Measurements from ENCODE around the gene SEC14L5.

The SEC14L5 gene

DNA sequence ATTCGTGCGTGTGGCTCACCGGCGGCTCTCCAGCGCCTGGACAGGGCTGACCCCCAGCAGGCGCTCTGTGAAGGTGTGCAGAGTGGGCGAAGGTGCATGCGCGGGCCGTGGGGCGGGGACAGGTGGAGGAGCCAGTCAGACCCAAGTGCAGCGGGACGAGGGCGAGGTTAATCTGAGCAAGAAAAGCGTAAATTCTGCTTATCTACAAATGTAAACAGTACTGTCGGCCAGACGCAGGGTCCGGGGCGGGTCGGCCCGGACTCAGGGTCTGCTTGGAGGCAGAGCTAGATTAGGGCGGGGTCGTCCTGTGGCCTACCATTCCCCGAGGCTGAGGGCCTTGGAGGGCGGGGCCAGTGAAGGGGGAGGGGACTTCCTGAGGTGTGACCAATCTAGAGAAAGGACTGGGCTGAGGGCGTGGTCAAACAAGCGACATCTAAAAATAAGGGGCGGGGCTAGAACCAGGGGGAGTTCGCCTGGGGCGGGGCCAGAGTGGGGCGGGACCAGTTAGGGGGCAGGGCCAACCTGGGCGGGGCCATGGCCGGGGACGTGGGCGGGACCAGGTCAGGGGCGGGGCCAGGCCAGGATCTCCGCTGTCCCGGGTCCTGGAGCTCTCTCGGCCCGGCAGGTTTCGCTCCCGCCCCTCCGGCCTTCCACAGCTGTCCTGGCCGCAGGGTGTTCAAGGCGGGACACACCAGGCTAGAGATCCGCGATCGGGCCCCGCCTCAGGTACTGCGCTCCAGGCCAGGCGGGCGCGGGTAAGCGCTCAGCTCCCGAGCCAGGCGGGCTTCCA lies at the start of gene SEC14L5:
Gene SEC14L5 (plus strand): TSS at position 611 of the 790 bp plus-strand sequence. CDS start 994 bp downstream, outside the sequence.
- peak; percentile 73 to 75 for DNase-seq (ENCODE audit: extremely low read depth in 1 of 2, low read depth in 1 of 2)

DNA sequence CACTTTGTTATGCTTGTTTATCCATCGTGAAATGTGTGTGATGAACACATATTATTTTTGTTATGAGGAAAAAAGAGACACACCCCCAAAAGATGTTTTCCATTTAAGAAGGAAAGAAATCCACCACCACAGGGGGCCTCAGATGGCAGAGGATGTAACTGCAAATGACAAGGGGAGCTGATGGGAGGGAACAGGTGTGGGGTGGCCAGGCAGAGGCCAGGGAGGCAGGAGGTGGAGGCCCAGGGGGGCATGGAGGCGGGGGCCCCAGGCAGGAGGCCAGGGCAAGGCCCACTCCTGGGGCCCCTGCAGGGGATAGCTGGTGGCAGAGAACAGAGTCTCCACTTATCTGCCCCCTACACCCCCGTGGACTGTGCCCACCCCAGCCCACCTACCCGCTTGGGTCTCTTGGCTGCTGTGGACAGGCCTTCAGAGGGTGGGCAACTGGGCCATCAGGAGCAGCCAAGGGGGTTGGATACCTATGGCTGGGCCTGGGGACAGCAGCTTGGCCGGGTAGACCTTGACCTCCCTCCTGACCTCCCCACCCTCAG lies 49.2 kb upstream of the SEC14L5 start:
- DNase-seq (ENCODE audit: extremely low read depth in 1 of 2, low read depth in 1 of 2) = no peak

DNA sequence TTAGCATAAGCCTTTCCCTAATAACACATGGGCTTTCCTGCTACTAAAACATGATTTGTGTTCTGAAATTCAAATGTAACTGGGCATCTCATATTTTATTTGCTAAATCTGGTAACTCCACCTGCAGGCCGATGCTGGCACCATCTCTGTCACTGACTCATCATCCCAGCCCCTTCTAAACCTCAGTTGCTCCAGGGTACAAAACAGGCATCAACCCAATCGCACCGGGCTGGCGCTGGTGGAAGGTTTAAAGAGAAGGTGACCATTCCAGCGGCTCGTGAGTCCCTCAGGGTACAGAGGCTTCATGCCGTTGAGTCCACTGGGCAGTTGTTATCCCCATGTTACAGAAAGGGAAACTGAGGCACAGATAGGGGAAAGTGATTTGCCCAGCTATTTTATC lies 48.3 kb upstream of the SEC14L5 start:
- DNase-seq (ENCODE audit: extremely low read depth in 1 of 2, low read depth in 1 of 2) = no peak

DNA sequence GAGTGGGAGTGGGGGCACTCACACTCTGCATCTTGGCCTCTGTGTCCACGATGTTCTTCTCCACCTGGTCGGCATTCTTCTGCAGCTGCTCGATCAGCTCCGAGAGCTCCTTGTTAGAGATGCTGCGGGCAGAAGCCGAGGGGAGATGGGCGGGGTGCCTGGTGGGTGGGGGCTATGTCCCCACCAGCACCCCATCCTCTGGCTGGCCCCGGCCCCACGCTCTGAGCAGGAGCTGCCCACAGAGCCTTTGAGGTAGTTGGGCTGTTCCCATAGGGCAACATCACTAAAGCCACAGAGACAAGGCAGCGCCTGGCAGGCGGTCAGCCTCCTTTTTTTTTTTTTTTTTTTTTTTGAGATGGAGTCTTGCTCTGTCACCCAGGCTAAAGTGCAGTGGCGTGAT lies 47.3 kb upstream of the SEC14L5 start:
- DNase-seq (ENCODE audit: extremely low read depth in 1 of 2, low read depth in 1 of 2) = no peak

DNA sequence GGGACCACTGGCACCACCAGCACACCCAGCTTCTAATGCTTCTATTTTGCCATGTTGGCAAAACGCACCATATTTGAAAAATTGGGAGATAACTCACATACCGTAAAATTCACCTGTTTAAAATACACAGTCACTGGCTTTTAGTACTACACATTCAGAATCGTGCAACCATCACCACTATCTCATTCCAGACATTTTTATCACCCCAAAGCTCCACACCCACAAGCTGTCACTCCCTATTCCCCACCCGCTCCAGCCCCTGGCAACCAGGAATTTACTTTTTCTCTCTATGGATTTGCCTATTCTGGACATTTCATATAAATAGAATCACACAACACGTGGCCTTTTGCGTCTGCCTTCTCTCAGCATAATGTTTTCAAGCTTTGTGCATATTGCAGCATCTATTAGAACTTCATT lies 46.2 kb upstream of the SEC14L5 start:
- DNase-seq (ENCODE audit: extremely low read depth in 1 of 2, low read depth in 1 of 2) = no peak

DNA sequence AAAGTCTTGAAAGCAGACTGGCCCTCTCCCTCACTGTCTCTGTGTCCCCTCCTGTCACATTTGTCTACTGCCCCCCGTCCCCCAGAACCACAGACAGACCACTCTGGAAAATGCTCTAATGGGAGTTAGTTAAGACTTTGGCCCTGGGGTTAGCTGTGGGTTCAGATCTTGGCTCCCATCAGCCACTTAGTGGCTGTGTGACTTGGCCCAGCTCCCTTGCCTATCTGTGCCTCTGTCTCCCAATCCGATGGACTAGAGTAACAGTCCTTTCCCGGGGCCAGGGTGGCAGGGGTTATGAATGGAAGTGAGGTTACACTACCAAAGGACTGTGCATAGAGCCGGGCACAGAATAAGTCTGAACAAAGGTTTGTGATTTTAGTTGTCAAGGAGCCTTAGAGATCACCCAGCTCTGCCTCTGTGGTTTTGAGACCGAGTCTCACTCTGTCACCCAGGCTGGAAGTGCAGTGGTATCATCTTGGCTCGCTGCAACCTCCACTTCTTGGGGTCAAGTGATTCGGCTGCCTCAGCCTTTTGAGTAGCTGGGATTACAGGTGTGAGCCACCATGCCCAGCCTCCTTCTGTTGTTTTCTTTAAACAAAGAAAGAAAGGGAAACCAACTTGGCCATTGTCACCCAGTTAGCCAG lies 44.9 kb upstream of the SEC14L5 start:
- DNase-seq (ENCODE audit: extremely low read depth in 1 of 2, low read depth in 1 of 2) = no peak

DNA sequence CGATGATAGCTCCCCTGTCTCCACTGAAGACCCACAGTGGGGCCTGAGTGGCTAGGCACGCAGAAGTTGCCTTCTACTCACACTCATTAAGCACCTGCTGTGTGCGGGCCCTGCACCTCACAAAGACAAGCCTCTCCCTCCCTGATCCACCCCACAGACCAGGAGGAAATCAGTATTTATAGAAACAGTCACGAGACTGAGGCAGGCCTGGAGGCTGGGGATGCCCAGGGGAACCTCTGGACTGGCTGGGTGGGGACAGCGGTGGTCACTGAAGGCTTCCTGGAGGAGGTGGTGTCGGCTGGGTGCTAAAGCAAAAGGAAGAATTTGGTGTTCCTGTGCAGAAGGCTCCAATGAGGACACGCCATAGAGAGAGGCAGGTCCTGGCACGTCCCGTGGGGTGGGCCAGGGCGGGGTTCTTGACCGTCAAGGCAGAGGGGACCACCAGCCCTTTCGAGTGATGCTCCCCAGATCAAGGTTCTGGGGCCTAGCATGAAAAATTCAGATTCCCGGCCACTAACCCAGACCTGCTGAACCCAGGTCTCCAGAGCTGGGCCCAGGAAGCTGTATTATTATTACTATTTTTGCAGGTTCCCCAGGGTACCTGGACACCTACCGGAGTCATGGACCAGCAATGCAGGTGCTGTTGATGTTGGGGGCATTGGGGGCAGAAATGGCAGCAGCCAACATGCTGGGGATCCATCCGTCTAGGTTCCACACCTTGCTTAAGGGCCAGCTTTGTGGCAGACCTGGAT lies 44.2 kb upstream of the SEC14L5 start:
- no peak for DNase-seq (ENCODE audit: extremely low read depth in 1 of 2, low read depth in 1 of 2)

DNA sequence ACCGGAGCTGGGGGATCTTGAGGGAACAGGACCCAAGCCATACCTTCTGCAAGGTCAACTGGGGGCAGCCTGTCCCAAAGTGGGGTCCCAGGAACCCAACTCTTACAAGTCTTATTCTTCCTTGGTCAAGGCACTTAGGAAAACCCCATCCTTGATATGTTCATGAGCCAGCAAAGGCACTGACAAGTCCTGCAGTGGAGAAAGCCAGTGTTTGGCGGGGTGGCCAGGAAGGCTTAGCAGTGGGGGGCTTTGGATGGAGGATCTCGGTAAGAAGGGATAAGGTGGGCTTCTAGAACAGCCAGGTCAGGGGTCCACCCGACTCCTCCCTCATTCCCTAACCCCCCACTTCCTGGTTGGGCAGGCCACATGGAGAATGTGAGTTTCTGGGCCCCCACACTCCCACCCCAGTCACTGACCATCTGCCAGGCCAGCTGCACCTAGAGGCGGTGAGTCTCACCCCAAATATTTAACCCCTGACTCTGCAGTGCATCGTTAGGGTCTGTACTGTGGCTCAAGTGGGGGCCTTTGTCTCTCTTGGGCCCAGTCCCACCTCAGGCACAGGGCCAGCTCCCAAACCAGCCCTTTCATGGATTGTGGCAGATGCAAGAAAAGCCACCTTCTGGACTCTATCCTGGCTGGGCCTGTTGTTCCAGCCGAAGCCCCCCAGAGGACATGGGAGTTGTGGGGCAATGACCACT lies 43.5 kb upstream of the SEC14L5 start:
- DNase-seq (ENCODE audit: extremely low read depth in 1 of 2, low read depth in 1 of 2) = no peak

DNA sequence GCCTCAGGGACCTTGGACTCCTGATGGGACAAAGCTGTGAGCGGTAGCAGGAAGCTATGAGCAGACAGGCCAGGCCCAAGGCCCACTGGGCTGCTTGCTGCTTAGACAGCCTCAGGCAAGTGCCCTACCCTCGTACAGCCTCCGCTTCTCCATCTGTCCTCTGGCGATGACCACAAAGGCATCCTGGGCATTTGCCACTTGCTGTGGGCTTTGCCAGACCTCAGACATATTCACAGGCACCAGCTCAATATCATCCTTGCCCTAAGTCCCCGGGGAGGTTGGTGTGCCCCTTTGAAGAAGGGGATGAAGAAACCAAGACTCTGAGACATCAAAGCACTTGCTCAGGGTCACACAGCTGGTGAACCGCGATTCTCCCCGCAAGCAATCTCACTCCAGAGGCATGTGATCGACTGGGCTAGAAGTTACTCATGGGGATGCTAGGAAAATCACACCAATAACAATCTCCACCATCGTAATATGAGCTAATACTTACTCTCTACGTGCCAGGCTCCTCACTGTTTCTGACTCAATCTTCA lies 42.8 kb upstream of the SEC14L5 start:
- no peak for DNase-seq (ENCODE audit: extremely low read depth in 1 of 2, low read depth in 1 of 2)

DNA sequence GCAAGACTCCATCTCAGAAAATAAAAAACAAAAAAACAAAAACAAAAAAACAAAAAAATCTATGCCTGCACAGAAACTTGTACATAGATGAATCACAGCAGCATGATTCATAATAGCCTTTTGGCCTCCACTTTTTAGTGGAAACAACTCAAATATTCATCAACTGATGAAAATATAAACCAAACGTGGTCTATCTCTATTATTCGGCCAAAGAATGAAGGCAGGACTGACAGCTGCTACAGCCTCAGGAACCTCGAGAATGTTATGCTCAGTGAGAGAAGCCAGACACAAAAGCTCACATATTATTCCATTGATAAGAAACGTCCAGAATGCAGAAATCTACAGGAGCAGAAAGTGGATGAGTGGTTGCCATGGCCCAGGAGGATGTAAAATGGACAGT lies 41.0 kb upstream of the SEC14L5 start:
- no peak for DNase-seq (ENCODE audit: extremely low read depth in 1 of 2, low read depth in 1 of 2)

DNA sequence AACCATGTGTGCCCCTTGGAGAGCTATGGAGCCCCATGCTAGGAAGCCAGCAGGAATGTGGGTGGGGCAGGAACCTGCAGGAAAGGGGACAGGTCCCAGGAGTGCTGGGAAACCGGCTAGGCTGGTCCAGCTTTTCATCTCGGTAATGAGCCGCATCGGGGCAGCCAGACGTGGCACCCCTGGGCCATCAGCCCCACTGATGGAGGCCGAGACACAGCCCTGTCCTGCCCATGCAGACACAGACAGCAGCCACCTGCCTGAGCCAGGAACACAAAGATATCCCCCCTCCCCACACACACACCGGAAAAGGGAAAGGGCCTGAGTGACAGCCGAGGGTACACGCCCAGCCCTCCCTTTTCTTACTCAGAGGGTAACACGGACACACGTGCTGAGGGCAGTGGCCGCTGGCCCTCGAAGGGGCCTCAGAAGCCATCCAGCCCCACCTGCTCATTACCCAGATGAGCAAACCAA lies 39.3 kb upstream of the SEC14L5 start:
- no peak for DNase-seq (ENCODE audit: extremely low read depth in 1 of 2, low read depth in 1 of 2)

DNA sequence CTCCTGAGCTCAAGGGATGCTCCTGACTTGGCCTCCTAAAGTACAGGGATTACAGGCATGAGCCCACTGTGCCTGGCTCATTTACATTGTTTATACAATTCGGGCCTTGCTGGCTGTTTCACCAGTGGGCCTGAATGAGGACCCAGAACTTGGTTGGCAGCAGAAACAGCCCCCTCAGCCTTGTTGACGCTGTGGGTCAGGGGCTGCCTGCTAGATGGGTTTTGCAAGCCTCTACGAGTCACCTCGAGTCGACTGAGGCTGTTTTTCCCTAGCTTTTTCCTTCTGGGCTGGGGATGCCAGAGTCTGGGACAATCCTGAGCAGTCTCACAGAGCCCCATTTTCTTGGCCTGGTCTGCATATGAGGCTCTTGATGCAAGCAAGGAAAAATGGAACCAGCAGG lies 37.3 kb upstream of the SEC14L5 start:
- DNase-seq (ENCODE audit: extremely low read depth in 1 of 2, low read depth in 1 of 2) = no peak

DNA sequence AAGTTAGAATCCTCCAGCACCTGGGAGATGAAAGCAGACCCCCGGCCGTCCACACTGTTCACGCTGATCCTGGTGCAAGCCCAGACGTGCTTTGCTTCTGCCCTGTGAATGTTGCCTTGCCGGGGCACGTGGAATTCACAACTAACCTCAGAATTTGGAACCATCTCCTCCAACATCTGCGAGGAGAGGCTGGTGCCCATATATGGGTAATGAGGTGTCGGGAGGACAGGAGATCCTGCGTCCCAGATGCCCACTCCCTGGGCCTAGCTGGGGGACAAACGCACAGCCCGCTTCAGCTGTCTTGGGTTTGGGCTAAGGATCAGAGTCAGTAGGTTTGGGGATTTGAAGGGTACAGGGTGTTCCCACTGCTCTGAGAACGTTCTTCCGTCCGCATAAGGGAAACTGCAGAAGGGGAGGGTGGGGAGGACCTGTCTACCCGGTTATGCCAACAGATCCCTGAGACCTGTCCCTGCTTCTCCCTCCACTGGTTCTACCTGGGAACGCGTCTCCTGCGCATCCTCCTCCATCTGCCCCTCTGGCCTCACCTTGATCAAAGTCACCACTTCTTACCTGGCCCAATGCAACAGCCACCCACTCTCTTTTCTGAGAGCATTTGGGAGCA lies 35.3 kb upstream of the SEC14L5 start:
- DNase-seq (ENCODE audit: extremely low read depth in 1 of 2, low read depth in 1 of 2) = no peak

DNA sequence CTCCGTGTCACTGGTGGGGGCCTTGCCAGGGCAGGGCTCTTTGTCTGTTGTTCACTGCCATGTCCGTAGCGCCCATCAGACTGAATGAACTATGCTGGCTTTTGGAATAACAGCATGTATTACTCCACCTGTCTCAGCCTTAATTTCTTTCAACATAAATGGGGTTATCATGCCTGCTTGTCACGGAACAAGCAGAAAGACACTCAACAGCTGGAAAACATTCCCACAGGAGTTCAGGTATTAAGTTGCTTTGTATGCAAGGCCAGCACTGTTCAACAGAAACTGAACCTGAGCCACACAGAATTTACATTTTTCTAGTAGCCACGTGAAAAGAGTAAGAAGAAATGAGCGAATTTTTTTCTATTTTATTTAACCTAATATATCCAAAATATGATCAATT lies 34.3 kb upstream of the SEC14L5 start:
- DNase-seq (ENCODE audit: extremely low read depth in 1 of 2, low read depth in 1 of 2) = no peak

DNA sequence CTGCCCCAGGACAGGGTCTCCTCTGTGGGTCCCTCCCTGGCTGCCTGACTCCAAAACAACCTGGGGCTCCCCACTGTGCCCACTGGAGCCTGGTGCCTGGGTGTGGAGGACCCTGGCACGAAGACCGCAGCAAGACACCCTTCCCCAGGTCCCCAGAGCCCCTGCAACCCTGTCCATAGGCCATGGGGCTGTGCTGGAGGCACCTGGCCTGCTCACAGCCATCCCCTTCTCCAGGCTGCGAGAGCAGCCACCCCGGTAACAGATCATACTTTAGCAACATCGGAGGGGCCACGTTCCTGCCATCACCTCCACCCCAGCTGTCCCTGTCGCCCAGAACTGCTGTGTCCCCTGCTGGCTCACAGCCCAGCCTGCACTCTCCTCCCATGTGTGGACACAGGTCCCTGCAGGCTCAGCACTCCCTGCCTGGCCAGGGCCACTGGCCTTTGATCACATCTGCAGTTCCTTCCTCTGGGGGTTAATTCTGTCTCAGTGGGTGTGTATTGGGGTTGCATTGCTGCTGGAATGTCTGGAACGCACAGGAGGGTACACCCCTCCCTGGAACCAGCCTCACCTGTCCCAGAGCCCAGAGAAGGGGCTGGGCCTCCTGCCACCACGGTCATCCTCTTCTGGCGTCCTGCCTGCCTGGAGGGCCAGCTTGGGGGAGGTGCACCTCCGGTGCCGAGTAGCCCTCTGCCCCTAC lies 33.4 kb upstream of the SEC14L5 start:
- no peak for DNase-seq (ENCODE audit: extremely low read depth in 1 of 2, low read depth in 1 of 2)

DNA sequence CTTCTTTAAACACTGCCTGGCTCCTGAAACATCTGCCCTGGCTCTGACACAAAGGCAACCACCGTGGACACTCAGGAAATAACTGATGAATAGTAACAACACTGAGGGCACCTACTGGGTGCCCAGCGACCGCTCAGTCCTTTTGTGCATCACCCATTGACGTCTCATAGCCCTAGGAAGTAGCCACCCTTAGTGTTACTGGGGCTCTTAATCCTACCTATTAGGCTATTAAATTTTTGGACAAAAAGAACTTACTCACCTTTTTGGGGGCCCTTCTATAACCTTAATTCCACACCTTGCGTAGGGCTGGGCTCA lies 32.9 kb upstream of the SEC14L5 start:
- no peak for DNase-seq (ENCODE audit: extremely low read depth in 1 of 2, low read depth in 1 of 2)

DNA sequence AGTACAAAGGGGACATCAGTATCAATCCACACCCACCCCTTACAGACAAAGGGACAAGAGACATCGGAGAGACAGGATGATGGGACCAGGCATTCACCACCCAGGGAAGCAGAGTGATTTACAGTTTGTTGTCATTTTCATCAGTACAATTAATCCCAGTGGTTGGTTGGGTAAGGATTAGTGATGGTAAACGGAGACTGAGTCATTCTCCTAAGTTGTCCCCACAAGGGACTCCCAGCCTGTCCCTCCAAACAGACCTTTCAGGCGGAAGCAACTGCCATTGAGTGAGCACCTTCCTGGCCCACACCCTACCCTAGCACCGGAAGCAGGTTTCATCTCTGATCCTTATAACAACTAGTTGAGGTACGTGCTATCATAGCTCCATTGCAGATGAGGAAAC lies 32.3 kb upstream of the SEC14L5 start:
- DNase-seq (ENCODE audit: extremely low read depth in 1 of 2, low read depth in 1 of 2) = no peak

DNA sequence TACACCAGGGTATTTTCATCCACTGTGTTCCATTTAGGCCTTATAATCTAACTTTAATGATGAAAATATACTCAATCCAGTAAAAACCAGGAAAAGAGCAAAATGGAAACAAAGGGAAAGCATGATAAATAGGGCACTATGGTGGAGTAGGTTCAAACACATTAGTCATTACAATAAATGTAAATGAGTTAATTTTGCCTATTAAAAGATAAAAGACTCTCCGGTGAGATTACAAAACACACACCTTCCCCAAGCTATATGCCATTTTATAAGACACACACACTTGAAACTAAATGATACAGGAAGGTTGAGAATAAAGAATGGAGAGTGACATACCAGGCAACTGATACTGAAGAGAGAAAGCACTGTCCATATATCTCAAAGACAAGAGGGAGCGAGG lies 31.2 kb upstream of the SEC14L5 start:
- no peak for DNase-seq (ENCODE audit: extremely low read depth in 1 of 2, low read depth in 1 of 2)

DNA sequence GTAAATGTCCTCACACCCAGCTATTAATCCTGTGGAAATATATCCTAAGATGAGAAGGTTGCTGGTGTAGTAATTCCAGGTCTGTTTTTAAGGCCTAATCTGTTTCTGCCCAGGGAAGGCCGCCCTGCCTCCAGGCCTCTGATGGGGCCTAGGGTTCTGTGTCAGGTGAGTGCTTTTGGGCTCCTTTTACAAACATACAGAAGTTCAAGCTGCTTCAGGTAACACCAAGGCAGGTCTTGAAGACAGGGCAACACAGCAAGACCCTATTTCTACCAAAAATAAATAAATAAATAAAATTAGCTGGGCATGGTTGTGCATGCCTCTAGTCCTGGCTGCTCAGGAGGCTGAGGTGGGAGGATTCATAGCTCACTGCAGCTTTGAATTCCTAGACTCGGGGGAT lies 30.5 kb upstream of the SEC14L5 start:
- DNase-seq (ENCODE audit: extremely low read depth in 1 of 2, low read depth in 1 of 2) = no peak

DNA sequence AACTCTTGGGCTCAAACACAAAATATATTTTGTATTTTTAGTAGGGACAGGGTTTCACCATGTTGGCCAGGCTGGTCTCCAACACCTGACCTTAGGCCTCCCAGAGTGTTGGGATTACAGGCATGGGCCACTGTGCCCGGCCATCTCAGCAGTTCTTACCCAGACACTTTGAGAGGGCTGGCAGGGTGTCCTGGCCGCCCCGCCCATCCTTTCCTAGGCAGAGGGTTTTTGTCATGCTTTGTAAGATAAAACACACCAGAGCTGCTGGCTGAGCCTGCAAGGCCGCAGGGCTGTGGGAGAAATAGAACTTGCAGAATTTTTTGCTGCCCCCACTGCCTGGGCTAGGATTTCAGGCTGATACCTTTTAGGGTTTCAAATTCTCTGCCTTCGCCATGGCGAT lies 29.9 kb upstream of the SEC14L5 start:
- DNase-seq (ENCODE audit: extremely low read depth in 1 of 2, low read depth in 1 of 2) = no peak

All from activated CD8-positive, alpha-beta memory T cell treated with anti-CD3 and anti-CD28 coated beads for 1 hour (primary cell).